HG03575 (cell line): ENCODE measurements around the gene EDRF1.
"Not testable (repeated sequence)": the region's sequence is repeated elsewhere in the genome, so short reads cannot be mapped to it uniquely, and the experiment has no call there.

Experiments
- ATAC-seq: cut with Tn5 transposase; IDR thresholded peaks from one replicate; pipeline ENCODE4 v1.9.1; 2021; ENCODE audit not compliant: unreplicated experiment, insufficient number of reproducible peaks, low FRiP score; ENCODE audit errors: extremely low read depth

EDRF1 gene, protein sequence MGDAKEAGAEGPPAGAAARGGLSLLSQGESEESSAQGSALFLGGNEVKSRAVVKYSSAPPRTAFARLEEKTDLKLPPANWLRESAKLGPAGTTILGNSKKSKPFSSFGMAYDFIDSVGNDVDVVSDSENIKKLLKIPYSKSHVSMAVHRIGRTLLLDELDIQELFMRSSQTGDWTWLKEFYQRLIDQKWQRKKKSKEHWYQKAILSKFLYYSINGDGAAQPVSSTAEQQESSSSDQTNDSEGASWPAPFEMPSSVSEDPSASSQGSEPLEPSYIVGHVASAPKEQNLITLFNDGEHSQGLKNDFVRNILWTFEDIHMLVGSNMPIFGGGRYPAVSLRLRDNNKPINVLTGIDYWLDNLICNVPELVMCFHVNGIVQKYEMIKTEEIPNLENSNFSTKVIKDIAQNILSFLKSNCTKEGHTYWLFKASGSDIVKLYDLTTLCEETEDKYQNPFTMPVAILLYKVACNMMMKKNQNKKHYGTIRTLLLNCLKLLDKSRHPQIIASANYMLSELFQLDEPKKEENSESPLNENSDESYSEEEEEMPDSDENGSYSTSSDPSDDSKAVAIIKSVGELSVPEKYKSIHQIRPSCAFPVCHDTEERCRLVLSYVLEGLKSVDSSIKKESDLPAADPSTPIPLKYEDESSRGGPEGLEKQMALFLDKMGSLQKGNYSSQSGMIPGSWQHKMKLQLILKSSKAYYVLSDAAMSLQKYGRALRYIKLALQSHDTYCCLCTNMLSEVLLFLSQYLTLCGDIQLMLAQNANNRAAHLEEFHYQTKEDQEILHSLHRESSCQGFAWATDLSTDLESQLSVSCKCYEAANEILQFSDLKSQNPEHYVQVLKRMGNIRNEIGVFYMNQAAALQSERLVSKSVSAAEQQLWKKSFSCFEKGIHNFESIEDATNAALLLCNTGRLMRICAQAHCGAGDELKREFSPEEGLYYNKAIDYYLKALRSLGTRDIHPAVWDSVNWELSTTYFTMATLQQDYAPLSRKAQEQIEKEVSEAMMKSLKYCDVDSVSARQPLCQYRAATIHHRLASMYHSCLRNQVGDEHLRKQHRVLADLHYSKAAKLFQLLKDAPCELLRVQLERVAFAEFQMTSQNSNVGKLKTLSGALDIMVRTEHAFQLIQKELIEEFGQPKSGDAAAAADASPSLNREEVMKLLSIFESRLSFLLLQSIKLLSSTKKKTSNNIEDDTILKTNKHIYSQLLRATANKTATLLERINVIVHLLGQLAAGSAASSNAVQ

DNA sequence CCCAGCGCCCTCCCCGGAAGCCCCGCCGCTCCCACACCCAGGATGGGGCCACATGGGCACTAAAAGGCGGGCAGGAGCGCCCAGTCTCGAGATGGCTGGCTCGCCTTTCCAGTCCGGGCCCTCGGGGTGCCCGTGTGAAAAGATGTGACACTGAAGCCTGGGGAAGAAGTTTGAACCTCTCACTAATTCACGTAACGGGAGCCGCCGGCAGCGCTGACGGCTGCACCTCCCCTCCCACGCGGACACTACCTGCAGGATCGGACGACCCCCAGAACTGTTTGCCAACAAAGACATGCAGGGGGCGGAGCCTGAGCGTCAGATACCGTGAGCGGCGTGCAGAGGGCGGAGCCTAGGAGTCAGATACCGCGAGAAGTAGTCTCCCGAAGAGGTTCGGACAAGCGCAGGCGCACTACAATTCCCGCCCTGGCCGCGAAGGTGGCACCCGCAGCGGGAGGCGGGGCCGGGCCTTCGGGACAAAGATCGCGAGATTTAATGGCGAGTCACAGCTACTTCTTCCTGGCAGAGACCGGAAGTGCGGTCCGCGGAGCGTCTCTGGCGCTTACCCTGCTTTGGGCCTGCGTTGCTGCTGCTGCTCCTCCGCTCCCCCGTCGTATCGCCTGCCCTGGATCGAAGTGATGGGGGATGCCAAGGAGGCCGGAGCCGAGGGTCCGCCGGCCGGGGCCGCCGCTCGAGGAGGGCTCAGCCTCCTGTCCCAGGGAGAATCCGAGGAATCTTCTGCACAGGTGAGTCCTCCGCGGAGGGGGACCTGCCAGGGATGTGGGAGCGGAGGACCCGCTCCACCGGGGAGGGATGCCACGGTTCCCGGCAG lies at the start of gene EDRF1:
Gene EDRF1, plus strand, starts transcription at position 537 of the 829 bp plus-strand sequence. Its CDS starts 99 bp downstream, at position 636.
- ATAC-seq: peak; percentile 91

DNA sequence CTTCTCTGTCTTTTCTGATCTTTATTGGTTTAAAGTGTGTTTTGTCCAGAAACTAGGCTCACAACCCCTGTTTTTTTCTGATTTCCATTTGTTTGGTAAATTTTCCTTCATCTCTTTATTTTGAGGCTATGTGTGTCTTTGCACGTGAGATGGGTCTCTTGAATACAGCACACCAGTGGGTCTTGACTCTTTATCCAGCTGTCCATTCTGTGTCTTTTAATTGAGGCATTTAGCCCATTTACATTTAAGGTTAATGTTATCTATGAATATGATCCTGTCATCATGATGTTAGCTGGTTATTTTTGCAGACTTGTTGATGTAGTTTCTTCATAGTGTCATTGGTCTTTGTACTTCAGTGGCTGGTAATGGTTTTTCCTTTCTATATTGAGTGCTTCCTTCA lies 46.6 kb upstream of the EDRF1 start:
- ATAC-seq: no peak

DNA sequence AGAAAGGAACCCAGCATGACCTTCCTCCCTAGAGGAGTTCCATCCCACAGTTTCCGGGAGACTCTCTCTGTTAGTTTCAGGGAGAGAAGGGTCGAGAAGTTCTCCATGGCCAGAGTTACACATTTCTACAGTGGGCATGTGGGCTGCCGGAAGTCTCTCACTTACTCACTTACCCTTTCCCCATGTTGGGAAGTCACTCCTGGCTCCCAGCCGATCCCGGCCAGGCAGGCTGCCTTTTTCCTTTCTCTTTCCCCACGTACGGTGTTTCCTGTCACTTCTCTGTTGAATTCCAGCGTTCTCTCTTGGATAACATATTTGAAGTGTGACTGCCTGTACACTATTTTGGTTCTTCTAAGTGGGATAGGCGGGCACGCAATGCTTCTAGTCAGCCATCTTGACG lies 40.1 kb upstream of the EDRF1 start:
- ATAC-seq: no peak

DNA sequence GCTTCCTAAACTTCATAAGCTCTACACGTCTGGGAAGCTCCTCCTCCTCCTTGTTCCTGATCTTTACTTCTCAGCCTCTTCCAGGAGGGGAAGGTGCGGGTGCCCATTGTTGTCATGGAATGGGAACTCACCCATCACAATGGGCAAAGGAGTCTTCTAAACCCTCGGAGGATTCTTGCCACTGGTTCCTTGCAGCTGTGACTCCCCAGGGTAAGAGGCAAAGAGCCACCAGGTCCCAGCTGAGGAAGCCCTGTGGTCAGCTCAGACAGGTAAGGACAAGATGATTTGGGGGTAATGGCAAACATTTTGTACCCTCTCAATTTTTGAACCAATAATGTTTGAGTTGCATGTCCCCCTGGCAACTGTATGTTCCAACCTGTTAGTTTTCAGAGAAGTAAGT lies 36.4 kb upstream of the EDRF1 start, which contains the start of gene TEX36:
Gene TEX36, minus strand, starts transcription at position 101 of the 400 bp plus-strand sequence. CDS start 174 bp downstream, outside the sequence.
- ATAC-seq: no peak

DNA sequence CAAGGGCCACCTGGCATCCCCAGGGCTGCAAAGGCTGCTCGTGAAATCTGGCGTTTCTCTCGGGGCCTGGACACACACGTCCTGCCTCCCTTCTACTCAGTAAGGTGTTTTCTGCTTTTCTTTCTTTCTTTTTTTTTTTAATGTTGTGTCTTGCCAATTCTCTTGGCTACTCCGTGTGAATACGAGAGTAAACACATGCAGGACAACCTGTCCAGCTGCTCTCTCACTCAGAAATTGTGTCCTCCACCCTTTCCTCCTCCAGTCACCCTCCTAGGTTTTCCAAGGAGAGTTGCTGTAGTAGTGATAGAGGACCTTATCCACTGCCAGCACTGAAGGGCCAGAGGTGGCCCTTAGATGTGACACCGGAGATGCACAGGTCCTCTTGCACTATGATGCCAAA lies 35.7 kb upstream of the EDRF1 start:
- no peak for ATAC-seq

DNA sequence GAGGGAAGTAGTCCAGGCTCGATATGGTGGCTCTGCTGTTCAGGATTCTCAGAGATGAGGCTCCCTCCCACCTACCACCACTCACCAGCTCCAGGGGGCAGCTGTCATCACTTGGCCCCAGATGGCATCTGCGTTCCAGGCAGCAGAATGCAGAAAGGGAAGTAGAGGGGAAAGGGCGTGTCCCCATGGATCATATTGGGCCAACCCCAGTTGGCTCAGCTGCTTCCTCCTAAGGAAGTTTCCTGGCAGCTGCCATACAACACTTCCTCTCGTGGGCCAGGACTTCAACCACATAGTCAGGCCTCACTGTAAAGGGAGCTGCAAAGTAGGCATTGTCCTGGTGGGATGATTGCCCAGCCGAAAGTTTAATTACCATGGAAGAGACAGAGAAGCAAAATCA lies 34.9 kb upstream of the EDRF1 start:
- ATAC-seq: no peak

DNA sequence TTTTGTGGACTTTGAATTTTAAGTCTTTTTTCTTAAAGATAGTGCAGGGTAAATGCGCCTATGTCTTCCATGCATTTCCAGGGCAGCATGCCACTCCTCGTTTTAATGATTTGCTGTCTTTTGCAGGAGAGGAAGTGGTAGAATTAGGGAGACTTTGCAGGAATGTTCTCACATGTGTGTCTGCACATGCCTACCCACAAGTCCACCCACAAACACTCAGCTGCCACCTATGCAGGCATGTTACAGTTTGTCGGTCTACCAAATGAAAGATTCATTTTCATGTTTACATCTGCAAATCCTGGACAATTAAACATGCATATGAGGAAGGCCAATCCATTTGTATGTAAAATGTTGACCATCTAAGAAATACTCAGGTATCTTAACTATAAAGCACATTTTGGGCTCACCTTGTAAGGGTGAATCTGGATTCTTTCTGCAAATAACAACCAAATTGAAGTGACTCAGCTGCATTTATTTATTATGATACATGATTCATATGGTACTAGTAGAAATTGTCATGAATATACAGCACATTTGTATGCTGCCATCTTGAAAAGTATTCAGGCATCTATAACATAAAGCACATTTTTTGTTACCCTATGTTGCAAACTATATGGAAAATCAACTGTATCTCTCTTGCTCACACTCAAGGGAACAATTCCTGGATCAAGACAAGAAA lies 31.9 kb upstream of the EDRF1 start:
- no peak for ATAC-seq

DNA sequence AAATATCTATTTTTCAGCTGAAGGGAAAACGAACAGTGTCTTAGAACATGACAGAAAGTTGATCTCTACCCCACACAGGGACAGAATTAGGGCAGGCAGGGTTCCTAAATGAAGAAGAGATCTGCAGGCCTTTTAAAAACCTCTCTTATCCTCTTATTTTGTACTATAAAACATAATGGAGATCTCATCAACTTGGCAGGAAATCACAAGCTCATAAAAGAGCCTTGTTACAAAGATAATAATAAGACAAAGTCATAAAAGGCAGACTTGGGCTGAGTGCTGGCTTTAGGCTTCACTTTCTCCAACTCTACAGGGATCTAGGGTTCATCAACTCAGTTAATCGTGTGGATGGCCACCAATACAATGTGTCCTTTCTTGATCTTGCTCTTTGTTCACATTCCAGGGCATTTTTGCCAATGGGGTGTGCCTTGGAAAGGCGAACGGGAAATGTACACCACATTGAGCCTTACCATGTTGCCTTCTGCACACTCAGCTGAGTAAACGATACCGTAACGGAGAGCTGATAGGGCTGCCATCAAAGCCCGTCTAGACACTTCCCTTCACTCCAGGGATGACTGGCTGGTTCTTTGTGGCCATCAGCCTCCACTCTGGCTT lies 29.4 kb upstream of the EDRF1 start:
- no peak for ATAC-seq

DNA sequence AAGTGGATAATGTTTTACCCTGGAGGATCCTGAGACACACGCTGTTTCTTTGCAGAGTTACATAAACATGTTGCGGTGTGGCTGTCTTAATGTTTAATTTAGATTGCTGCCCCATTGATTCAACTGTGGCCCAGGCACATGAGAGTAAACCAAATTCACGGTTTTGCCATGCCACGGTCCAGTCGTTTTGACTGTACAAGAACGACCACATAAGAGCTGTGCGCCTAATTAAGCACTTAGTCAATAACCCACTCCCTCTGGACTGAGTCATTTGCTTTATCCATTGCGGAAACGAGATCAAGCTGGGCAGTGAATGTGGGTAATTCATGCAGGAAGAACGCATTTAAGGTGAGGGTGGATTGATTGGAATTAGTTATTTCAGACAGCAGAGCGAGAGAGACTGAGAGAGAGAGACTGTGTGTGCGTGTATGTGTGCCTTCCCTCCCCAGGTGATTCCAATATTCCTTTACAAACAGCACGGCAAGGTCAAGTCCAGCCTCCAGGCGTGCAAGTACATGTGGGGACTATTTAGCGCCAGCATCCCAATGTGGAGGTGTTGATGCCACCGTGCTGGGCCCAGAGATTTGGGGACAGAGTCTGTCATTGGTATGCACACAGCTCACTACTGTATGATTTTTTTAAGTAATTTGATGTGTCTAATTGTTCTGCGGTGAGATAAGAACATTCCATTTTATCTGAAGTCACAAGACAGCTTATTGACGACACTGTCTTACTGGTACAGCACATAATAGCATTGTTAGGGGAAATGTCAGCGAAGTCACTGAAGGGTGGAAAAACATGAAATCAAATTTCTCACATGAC lies 28.1 kb upstream of the EDRF1 start:
- ATAC-seq: no peak

DNA sequence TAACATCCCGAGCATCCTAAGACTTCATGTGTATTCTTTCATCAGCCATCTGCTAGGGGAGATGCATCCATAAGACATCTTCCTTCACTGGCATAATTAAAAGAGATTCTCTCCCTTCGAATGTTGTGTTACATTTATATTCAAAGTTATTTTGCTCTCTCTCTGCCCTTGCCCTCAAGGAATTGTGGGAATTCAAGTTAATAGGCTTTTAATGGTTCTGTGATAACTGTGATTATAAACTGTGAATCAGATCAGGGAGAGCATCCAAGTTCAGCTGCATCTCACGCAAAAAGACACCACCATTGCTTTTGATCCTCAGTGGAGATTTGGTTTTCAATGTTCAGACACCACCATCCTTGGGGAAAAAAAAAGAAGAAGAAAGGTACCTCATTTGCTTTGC lies 27.3 kb upstream of the EDRF1 start:
- ATAC-seq: no peak

DNA sequence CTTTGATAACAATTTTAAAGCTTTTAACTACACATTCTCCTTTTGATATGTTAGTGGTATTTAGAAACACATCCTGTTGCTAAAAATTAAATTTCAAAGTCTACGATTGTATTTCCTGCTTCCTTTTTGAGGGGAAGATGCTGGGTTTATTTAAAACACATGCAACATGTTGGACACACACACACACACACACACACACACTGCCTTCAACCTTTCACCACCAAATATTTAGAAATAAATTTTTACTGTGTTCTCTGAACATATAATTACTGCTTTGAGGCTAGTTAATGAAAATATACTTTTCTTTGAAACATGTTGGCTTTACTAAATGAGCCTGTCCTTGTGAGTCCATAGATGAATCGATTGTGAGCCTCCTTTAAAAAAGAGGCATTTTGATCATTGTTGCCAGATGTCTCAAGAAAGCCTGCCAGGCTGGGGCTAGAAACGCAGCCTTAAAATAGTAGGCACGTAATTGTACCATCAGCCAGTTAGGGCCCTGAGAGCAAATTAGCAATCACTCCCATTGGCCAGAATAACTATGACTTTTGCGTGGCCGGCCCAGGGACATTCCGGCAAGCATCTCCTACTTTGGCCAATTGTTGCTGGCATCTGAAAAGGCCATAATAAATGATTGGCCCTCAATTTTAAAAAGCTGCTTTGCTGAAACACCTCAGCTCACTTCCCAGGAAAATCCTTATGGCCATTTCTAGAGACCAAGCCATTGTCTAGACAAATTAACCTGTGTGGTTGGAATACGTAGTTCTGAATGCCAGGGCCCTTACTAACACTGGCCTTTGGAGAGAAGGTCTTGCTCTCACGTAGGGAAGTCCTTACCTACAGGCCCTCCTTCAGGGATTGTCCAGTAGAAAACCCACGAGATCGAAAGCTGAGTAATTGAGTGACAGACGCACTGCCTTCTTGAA lies 26.6 kb upstream of the EDRF1 start:
- no peak for ATAC-seq

DNA sequence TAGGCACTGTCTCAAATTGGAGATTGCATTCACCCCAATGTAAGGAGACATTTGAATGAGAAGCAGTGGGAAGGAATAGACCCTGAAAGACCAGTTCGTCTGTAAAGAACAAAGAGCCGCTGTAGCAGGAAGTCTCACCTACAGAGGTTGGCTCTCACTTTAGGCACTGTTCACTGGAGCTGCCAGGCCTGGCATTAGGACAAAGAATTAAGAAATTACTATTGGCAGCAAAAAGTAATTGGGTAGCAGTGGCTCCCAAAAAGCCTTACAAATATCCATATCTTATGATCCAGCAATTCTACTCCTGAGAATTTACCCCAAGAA lies 26.0 kb upstream of the EDRF1 start:
- no peak for ATAC-seq

DNA sequence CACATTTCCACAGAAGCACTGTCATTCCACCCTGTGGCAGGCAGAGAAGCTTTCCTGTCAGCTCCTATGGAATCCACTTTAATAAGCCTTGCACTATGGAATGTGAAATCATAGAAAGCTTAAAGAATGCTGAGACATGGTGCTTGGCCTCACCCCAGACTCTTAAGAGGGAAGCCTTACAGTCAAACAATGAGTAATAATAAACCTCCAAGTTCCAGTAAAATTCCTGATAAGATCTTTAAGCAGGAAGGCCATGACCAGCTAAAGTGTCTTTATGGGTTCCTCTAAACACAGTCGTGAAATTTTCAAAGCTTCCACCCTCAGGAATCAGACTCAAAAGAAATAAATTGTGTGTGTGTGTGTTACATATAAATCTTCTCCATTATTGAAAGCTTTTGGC lies 24.6 kb upstream of the EDRF1 start:
- no peak for ATAC-seq

DNA sequence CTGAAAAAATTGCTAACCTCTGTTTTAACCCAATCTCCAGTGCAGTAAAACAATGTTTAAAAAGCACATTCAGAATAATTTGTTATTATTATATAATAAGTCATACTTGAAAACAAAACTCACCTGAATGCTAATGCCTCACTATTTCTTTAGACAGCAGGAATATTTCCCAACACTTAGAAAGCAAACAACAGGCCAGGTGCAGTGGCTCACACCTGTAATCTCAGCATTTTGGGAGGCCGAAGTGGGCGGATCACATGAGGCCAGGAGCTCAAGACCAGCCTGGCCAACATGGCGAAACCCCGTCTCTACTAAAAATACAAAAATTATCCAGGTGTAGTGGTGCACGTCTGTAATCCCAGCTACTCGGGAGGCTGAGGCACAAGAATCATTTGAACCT lies 22.6 kb upstream of the EDRF1 start:
- ATAC-seq: not testable (repeated sequence)

DNA sequence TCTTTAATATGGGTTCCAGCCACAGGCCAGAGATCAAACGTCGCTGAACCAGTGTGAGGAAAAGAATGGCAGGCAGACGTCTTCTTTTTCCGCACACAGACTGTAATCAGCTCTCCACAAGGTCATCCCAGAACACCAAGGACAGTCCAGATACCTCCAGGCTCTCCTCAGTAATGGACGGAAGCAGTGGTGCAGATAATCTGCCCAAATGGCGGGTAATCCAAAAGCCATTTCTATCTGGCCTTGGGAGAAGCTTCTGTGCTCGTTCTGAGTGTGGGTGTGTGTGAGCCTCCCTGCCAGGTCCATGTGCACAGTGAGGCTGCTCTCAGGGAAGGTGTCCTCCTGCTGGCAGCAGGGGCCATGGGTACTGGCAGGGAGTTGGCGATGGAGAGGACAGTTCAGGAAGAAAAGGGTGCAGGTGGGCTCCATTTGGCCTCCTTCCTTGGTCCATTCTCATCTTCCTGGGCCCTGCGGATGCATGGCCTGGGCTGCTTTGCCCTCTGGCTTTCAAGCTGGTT lies 21.0 kb upstream of the EDRF1 start:
- no peak for ATAC-seq
